Keratinocyte (primary cell): ENCODE results near the gene ANKRD44. TPM values are rescaled to one million over a fixed set of nuclear protein-coding genes. Genes with fewer than 3 reads are reported as not detected.

ENCODE experiments used
- DNase-seq: peaks from one replicate; pipeline ENCODE4 v3.0.0-alpha.2; 2011; ENCODE audit warnings: low read depth, missing footprints, low spot score
- FAIRE-seq: peaks from 2 replicates; lab custom pipeline; 2011; peaks lifted over from hg19 to GRCh38; lab: Jason Lieb, UNC
- H2AFZ ChIP-seq: 2 replicates; pipeline ENCODE4 v1.6.0; 2012; ENCODE audit warnings: low read length, control low read depth, inconsistent platforms; ENCODE audit not compliant: control insufficient read depth
- H3K27ac ChIP-seq: 2 replicates; pipeline ENCODE4 v1.5.1; 2011; ENCODE audit warnings: low read length; ENCODE audit not compliant: control insufficient read depth, insufficient read depth
- H3K27me3 ChIP-seq: 3 replicates; pipeline ENCODE4 v1.6.0; 2011; ENCODE audit warnings: low read length; ENCODE audit not compliant: control insufficient read depth, insufficient read depth; ENCODE audit errors: extremely low read depth
- H3K36me3 ChIP-seq, 2 experiments: 2 replicates in 1 of 2; 3 replicates in 1 of 2; pipeline ENCODE4 v1.5.1; 2011; ENCODE audit warnings: low read length in 2 of 2, mild to moderate bottlenecking in 1 of 2; ENCODE audit not compliant: control insufficient read depth in 2 of 2, insufficient read depth in 2 of 2; ENCODE audit errors: extremely low read depth in 1 of 2
- H3K4me1 ChIP-seq: 3 replicates; pipeline ENCODE4 v1.5.1; 2011; ENCODE audit warnings: low read length; ENCODE audit not compliant: control insufficient read depth, insufficient read depth; ENCODE audit errors: extremely low read depth
- H3K4me2 ChIP-seq: 3 replicates; pipeline ENCODE4 v1.6.0; 2011; ENCODE audit warnings: low read depth, low read length; ENCODE audit not compliant: control insufficient read depth, insufficient read depth; ENCODE audit errors: extremely low read depth
- H3K4me3 ChIP-seq, 3 experiments: fragments of 200-600 bp in 1 of 3; sonication (generic) in 1 of 3; 2 replicates in 2 of 3; 3 replicates in 1 of 3; pipeline ENCODE4 v1.5.1; 2011 to 2016; ENCODE audit warnings: low read length in 3 of 3, mild to moderate bottlenecking in 3 of 3, control low read depth in 2 of 3, inconsistent platforms in 1 of 3, low read depth in 1 of 3, mixed read lengths in 1 of 3, mixed run types in 1 of 3, moderate library complexity in 1 of 3; ENCODE audit not compliant: control insufficient read depth in 2 of 3, insufficient read depth in 2 of 3; ENCODE audit errors: extremely low read depth in 1 of 3
- H3K79me2 ChIP-seq: 2 replicates; pipeline ENCODE4 v1.6.0; 2012; ENCODE audit warnings: low read length; ENCODE audit not compliant: control insufficient read depth, insufficient read depth
- H3K9ac ChIP-seq: 3 replicates; pipeline ENCODE4 v1.6.0; 2011; ENCODE audit warnings: low read length; ENCODE audit not compliant: control insufficient read depth, insufficient read depth; ENCODE audit errors: extremely low read depth
- H3K9me1 ChIP-seq: 3 replicates; pipeline ENCODE4 v1.6.0; 2011; ENCODE audit warnings: low read length; ENCODE audit not compliant: control insufficient read depth, insufficient read depth; ENCODE audit errors: extremely low read depth
- H3K9me3 ChIP-seq: 2 replicates; pipeline ENCODE4 v1.5.1; 2012; ENCODE audit warnings: low read depth, low read length; ENCODE audit not compliant: control insufficient read depth
- H4K20me1 ChIP-seq: 3 replicates; pipeline ENCODE4 v1.6.0; 2011; ENCODE audit warnings: low read length; ENCODE audit not compliant: control insufficient read depth, insufficient read depth; ENCODE audit errors: extremely low read depth
- CTCF ChIP-seq, 3 experiments: IDR thresholded peaks in 1 of 3; conservative IDR thresholded peaks in 1 of 3; optimal IDR thresholded peaks in 1 of 3; 2 replicates in 2 of 3; 3 replicates in 1 of 3; pipeline versions ENCODE3 to v1.5.1; 2011; ENCODE audit warnings: low read length in 3 of 3, mild to moderate bottlenecking in 3 of 3, moderate library complexity in 2 of 3, control low read depth in 1 of 3, inconsistent platforms in 1 of 3; ENCODE audit not compliant: insufficient read depth in 2 of 3; ENCODE audit errors: extremely low read depth in 1 of 3
- EZH2 ChIP-seq: IDR thresholded peaks from one replicate; pipeline ENCODE4 v1.6.1; 2012; ENCODE audit warnings: inconsistent platforms, mild to moderate bottlenecking, low read length, moderate library complexity
- dilution Hi-C: fragments of 300-500 bp; cut with MboI; formaldehyde crosslinking; loops from one replicate; pipeline ENCODE4 v1.7.0; 2020; ENCODE audit warnings: low sequenced_read_pairs; ENCODE audit not compliant: extremely low pct_ligation_motif_present
- polyA plus RNA-seq, 5 experiments: library from polyadenylated mRNA; depleted of rRNA in 3 of 5; stranded (reverse) in 3 of 5; stranded (forward) in 1 of 5; unstranded in 1 of 5; fragments of >200 nt; gene quantifications; 1 replicate in 1 of 5; 2 replicates in 3 of 5; 3 replicates in 1 of 5; pipeline versions ENCODE4 v1.2.1 to v1.2.3, GENCODE V29; 2011 to 2012; ENCODE audit warnings: missing spikeins in 2 of 5, low read depth in 1 of 5, low replicate concordance in 1 of 5

Gene ANKRD44
- polyA plus RNA-seq, 1 donor (not counting 4 experiments of a cell fraction or from before 2014, with no cell fraction given) = 0.35 TPM

GRCh38 chr2:197077336-197077735 is 233.2 kb downstream of the ANKRD44 start:
- no peak overlapping the region for H3K4me2 ChIP-seq
- no peaks in the 10 kb centered on the region for H3K36me3 ChIP-seq
- no peak overlapping the region for H2AFZ ChIP-seq
- H3K79me2 ChIP-seq = no peaks in the 10 kb centered on the region
- H3K9me1 ChIP-seq = no peaks in the 10 kb centered on the region
- TF ChIP-seq CTCF (optimal IDR thresholded peaks at IDR 0.05 in 1 of 3, IDR thresholded peaks at IDR 0.05 in 1 of 3, conservative IDR thresholded peaks at IDR 0.05 in 1 of 3; ENCODE audit: extremely low read depth in 1 of 3, insufficient read depth in 2 of 3, low read length in 3 of 3) (no peak), EZH2 (no peak)
- FAIRE-seq = no peak
- no peaks in the 10 kb centered on the region for H3K27me3 ChIP-seq
- dilution Hi-C loops = no loop called here
- H4K20me1 ChIP-seq = no peaks in the 10 kb centered on the region
- no peak overlapping the region for H3K4me3 ChIP-seq
- no peaks in the 10 kb centered on the region for H3K4me1 ChIP-seq
- DNase-seq = no peak
- no peaks in the 10 kb centered on the region for H3K9me3 ChIP-seq
- H3K27ac ChIP-seq = no peak overlapping the region
- H3K9ac ChIP-seq = no peak overlapping the region

- Histone ChIP-seq H3K36me3 (no peaks in the 10 kb centered on the region), H3K9ac (no peak overlapping the region), H3K79me2 (no peaks in the 10 kb centered on the region), H2AFZ (no peak overlapping the region), H4K20me1 (no peaks in the 10 kb centered on the region), H3K27ac (no peak overlapping the region), H3K27me3 (no peaks in the 10 kb centered on the region), H3K4me3 (no peak overlapping the region), H3K4me1 (no peaks in the 10 kb centered on the region), H3K9me3 (no peaks in the 10 kb centered on the region), H3K4me2 (no peak overlapping the region), H3K9me1 (no peaks in the 10 kb centered on the region)
- DNase-seq (no peak), FAIRE-seq (no peak)
- TF ChIP-seq CTCF (optimal IDR thresholded peaks at IDR 0.05 in 1 of 3, IDR thresholded peaks at IDR 0.05 in 1 of 3, conservative IDR thresholded peaks at IDR 0.05 in 1 of 3; ENCODE audit: extremely low read depth in 1 of 3, insufficient read depth in 2 of 3, low read length in 3 of 3) (no peak), EZH2 (no peak)
- dilution Hi-C loops = no loop called here
Measured at GRCh38 chr2:197076652-197077051, 233.9 kb downstream of the ANKRD44 start.
